Gastrocnemius medialis (tissue), 4 donors: ENCODE measurements around the gene SAP25. TPM values are rescaled to one million over a fixed set of nuclear protein-coding genes. Genes with fewer than 3 reads are reported as not detected.

Source experiments
- ATAC-seq, 2 donors: fragments of 150-250 bp; one replicate each; pipeline ENCODE4 v1.9.1; 2016
- DNase-seq, 2 donors: peaks; one replicate each; pipeline ENCODE4 v3.0.0-alpha.2; 2019
- H3K27ac ChIP-seq, 4 donors: fragments of 200-600 bp; sonication (generic); 1 replicate in 1 of 4; 2 replicates in 3 of 4; pipeline ENCODE4 v1.5.1; 2016 to 2018; ENCODE audit warnings: mild to moderate bottlenecking in 2 of 4, moderate library complexity in 1 of 4
- H3K27me3 ChIP-seq, 3 donors: fragments of 200-600 bp; sonication (generic) in 2 of 3; 1 replicate in 1 of 3; 2 replicates in 2 of 3; pipeline versions ENCODE4 v1.5.1 to v1.6.0; 2016 to 2019; ENCODE audit warnings: mild to moderate bottlenecking in 1 of 3, moderate library complexity in 1 of 3
- H3K36me3 ChIP-seq, 2 donors: fragments of 200-600 bp; sonication (generic) in 1 of 2; one replicate each; pipeline ENCODE4 v1.5.1; 2017 to 2018
- H3K4me1 ChIP-seq, 2 donors: fragments of 200-600 bp; sonication (generic) in 1 of 2; one replicate each; pipeline ENCODE4 v1.5.1; 2016 to 2017; ENCODE audit warnings: mild to moderate bottlenecking in 2 of 2
- H3K4me3 ChIP-seq, 4 donors: fragments of 200-600 bp; sonication (generic) in 3 of 4; 1 replicate in 1 of 4; 2 replicates in 3 of 4; pipeline ENCODE4 v1.5.1; 2016 to 2019; ENCODE audit warnings: mild to moderate bottlenecking in 2 of 4
- H3K9me3 ChIP-seq, 3 donors: fragments of 200-600 bp; sonication (generic) in 2 of 3; 1 replicate in 1 of 3; 2 replicates in 2 of 3; pipeline ENCODE4 v1.5.1; 2016 to 2019
- POLR2A ChIP-seq, 2 donors: fragments of 450-650 bp; IDR thresholded peaks; one replicate each; pipeline ENCODE4 v1.6.1; 2017; ENCODE audit warnings: antibody characterized with exemption in 2 of 2, mild to moderate bottlenecking in 2 of 2, moderate library complexity in 2 of 2
- in situ Hi-C, 4 donors: fragments of 200-750 bp; cut with MboI; loops; one replicate each; pipeline versions ENCODE4 v1.15.0 to v1.8.0; 2017; ENCODE audit warnings: low sequenced_read_pairs in 4 of 4
- intact Hi-C: fragments of 100-400 bp; cut with DNase I; formaldehyde crosslinking; loops from one replicate; pipeline ENCODE4 v1.15.1; 2023; ENCODE audit warnings: low total_unique reads
- total RNA-seq, 4 donors: library from RNA; depleted of rRNA; stranded (reverse); fragments of >200 nt; gene quantifications; one replicate each; pipeline versions ENCODE4 v1.1.0 to v1.2.3, GENCODE V29; 2016
- TF ChIP-seq, protein P1 (sequence below), 5 experiments: fragments of 450-650 bp in 3 of 5; fragments of 200-600 bp in 2 of 5; sonication (generic) in 2 of 5; IDR thresholded peaks in 4 of 5; conservative IDR thresholded peaks in 1 of 5; 1 replicate in 4 of 5; 2 replicates in 1 of 5; pipeline ENCODE4 v1.5.1; 2016 to 2019; ENCODE audit warnings: antibody characterized with exemption in 5 of 5, mild to moderate bottlenecking in 3 of 5, moderate library complexity in 3 of 5

SAP25 gene
- total RNA-seq, 4 donors from 2014 or later = 0.49 TPM; not detected in 3

DNA sequence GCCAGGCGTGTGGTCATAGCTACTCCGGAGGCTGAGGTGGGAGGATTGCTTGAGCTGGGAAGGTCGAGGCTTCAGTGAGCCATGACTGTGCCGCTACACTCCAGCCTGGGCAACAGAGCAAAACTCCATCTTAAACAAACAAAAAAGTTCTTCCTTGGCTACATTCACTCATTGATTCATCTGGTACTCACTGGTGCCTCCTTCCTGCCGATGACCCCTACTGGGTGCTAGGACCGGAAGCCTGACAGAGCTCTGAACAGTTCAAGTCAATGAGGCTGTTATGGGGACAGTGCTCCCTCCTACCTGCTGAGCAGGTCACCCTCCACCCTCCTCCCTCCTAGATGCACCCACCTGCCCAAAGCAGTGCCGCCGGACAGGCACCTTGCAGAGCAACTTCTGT is 33.4 kb upstream of the SAP25 start:
- Histone ChIP-seq H3K27me3 (peaks cover 0 to 15% (median 8%) of the 10 kb centered on the region in 3 donors), H3K9me3 (no peaks in the 10 kb centered on the region), H3K4me1 (peaks cover 4 to 17% of the 10 kb centered on the region in 2 donors), H3K27ac (no peak overlapping the region), H3K36me3 (no peaks in the 10 kb centered on the region), H3K4me3 (no peak overlapping the region)
- no peak for TF ChIP-seq POLR2A (IDR thresholded peaks at IDR 0.05)
- TF ChIP-seq, protein P1, sequence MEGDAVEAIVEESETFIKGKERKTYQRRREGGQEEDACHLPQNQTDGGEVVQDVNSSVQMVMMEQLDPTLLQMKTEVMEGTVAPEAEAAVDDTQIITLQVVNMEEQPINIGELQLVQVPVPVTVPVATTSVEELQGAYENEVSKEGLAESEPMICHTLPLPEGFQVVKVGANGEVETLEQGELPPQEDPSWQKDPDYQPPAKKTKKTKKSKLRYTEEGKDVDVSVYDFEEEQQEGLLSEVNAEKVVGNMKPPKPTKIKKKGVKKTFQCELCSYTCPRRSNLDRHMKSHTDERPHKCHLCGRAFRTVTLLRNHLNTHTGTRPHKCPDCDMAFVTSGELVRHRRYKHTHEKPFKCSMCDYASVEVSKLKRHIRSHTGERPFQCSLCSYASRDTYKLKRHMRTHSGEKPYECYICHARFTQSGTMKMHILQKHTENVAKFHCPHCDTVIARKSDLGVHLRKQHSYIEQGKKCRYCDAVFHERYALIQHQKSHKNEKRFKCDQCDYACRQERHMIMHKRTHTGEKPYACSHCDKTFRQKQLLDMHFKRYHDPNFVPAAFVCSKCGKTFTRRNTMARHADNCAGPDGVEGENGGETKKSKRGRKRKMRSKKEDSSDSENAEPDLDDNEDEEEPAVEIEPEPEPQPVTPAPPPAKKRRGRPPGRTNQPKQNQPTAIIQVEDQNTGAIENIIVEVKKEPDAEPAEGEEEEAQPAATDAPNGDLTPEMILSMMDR (IDR thresholded peaks at IDR 0.05 in 4 of 5, conservative IDR thresholded peaks at IDR 0.05 in 1 of 5) = no peak
- DNase-seq = no peak
- intact Hi-C loops = loop anchor here (10.0 kb wide), 1 partner anchor 1468 kb away; no protein-coding TSS in a partner anchor
- ATAC-seq = no peak
- in situ Hi-C loops = no loop called here

DNA sequence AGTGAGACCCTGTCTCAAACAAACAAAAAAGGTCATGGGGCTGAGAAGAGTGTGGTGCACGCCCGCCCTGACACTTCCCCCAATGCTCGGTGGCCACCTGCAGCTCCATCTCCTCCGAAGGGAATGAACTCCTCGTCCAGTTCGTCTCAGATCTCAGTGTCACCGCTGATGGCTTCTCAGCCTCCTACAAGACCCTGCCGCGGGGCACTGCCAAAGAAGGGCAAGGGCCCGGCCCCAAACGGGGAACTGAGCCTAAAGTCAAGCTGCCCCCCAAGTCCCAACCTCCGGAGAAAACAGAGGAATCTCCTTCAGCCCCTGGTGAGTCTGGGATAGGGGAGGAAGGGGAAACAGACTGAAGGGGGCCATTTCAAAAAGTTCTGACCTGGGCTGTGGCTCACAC is 32.6 kb upstream of the SAP25 start:
- DNase-seq = no peak

DNA sequence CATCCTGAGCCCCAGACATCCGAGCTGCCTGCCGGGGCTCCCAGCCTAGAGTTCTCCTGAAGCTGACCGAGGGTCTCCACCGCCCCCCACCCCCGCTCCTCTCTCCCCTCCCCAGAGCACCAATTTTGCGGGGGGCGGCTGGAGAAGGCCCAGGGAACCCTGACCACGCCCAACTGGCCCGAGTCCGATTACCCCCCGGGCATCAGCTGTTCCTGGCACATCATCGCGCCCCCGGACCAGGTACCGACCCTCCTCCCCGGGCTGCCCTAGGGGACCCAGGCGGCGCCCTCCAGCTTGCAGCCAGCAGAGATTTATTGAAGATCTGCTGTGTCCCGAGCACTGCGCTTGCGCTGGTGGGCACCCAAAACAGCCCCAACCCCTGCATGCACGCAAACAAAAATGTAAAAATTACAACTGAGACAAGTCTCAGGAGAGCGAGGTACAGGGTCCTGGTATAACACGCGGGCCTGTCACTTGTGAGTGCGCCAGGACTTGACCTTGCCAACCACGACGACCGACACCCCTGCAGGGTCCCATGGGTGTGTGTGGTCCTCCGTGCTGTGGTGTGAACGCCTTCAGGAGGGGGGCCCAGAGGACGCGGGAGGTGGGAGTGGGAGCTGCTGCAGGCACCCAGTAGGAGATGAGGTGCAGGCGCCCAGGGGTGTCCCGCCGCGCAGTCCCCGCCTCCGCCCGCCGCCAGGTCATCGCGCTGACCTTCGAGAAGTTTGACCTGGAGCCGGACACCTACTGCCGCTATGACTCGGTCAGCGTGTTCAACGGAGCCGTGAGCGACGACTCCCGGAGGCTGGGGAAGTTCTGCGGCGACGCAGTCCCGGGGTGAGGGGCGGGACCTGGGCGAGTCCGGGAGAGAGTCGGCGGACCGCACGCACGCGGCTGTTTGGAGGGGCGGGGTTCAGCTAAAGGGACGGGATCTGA is 31.5 kb upstream of the SAP25 start:
- no peak for TF ChIP-seq POLR2A (IDR thresholded peaks at IDR 0.05)
- TF ChIP-seq, protein P1 (IDR thresholded peaks at IDR 0.05 in 4 of 5, conservative IDR thresholded peaks at IDR 0.05 in 1 of 5) = no peak
- peak overlapping the region; percentile 75 to 99 (median 89) for H3K4me3 ChIP-seq
- no peaks in the 10 kb centered on the region for H3K9me3 ChIP-seq
- in situ Hi-C loops = no loop called here
- ATAC-seq (no peak), DNase-seq (no peak)
- H3K27me3 ChIP-seq = peaks cover 0 to 15% (median 8%) of the 10 kb centered on the region in 3 donors
- H3K4me1 ChIP-seq = peaks cover 4 to 13% of the 10 kb centered on the region in 2 donors
- intact Hi-C loops = loop anchor here (2.0 to 10.0 kb wide), 2 partner anchors 18 to 1470 kb away; partner anchors contain the start of genes FBXO24 and LRCH4
- H3K27ac ChIP-seq = peak overlapping the region; percentile 74 to 85 (median 77)
- H3K36me3 ChIP-seq = no peaks in the 10 kb centered on the region

More for the DNA sequence above, 32.6 kb upstream of the SAP25 start:
- intact Hi-C loops (loop anchor here (10.0 kb wide), 1 partner anchor 1468 kb away; no protein-coding TSS in a partner anchor), in situ Hi-C loops (no loop called here)
- Histone ChIP-seq H3K4me3 (no peak overlapping the region), H3K4me1 (peaks cover 4 to 13% of the 10 kb centered on the region in 2 donors), H3K9me3 (no peaks in the 10 kb centered on the region), H3K27me3 (peaks cover 0 to 15% (median 8%) of the 10 kb centered on the region in 3 donors), H3K27ac (no peak overlapping the region), H3K36me3 (no peaks in the 10 kb centered on the region)
- no peak for ATAC-seq
- TF ChIP-seq POLR2A (IDR thresholded peaks at IDR 0.05) = no peak
- TF ChIP-seq, protein P1 (IDR thresholded peaks at IDR 0.05 in 4 of 5, conservative IDR thresholded peaks at IDR 0.05 in 1 of 5) = no peak

DNA sequence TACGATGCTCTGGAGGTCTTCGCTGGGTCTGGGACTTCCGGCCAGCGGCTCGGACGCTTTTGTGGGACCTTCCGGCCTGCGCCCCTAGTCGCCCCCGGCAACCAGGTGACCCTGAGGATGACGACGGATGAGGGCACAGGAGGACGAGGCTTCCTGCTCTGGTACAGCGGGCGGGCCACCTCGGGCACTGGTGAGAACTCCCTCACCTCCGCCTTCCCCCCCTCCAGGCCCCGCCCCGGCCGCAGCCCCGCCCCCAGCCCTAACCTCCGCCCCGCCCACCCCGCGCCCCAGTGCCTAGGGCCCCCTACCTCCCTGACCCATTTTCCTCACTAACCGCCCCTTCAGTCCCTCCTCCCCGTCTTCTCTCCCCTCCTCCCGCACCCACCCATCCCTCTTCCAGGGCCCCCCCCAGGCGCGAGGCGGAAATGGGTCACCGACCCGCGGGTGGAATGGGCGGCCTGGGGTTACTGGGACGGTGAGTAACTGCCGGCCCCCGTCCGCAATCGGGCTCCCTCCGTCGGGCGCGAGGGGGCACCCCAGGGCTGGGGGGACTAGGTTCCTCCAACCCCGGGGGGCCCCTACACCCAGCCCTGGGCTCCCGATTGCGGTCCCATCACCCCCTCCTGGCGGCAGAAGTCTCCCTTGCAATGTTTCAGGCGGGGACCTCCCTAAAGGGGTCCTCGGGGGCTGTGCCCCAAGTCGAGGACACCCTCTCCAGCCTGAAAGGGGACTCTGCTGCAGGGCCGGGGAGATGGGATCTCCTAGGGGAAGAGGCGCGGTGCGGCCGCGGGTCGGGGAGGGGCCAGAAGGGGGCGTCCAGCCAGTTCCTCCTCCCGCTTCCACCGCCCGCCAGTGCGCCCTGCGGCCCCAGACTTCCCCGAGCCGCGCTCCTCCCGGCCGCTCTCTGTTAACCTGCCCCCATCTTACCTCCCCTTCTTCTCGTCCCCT is 30.6 kb upstream of the SAP25 start:
- Histone ChIP-seq H3K4me3 (peak overlapping the region; percentile 75 to 99 (median 89)), H3K36me3 (no peaks in the 10 kb centered on the region), H3K27me3 (peaks cover 0 to 15% (median 8%) of the 10 kb centered on the region in 3 donors), H3K27ac (peak overlapping the region; percentile 74 to 85 (median 77)), H3K9me3 (no peaks in the 10 kb centered on the region), H3K4me1 (peaks cover 4 to 13% of the 10 kb centered on the region in 2 donors)
- TF ChIP-seq POLR2A (IDR thresholded peaks at IDR 0.05) = peak; percentile 10 to 12
- TF ChIP-seq, protein P1 (IDR thresholded peaks at IDR 0.05 in 4 of 5, conservative IDR thresholded peaks at IDR 0.05 in 1 of 5) = peak in 4 of 5 experiments; percentile 37 to 55 (median 44)
- in situ Hi-C loops = no loop called here
- intact Hi-C loops = loop anchor here (2.0 to 10.0 kb wide), 2 partner anchors 18 to 1470 kb away; partner anchors contain the start of genes FBXO24 and LRCH4
- DNase-seq = peak; percentile 38 to 51
- ATAC-seq = peak; percentile 69 to 80
